K562 (cell line): Measurements from ENCODE around the gene GALP. TPM values are rescaled to one million over a fixed set of nuclear protein-coding genes. Genes with fewer than 3 reads are reported as not detected.
A peak's percentile ranks its signal among the peaks of the same experiment; 100 is the strongest.

Experiments
- MTF1 ChIP-seq: fragments of 250-450 bp; sonication (Bioruptor Pico); IDR thresholded peaks from 2 replicates; pipeline ENCODE4 v1.9.0; 2021; ENCODE audit warnings: moderate library complexity, mild to moderate bottlenecking, inconsistent platforms, borderline replicate concordance
- PHB ChIP-seq: fragments of 250-450 bp; sonication (Bioruptor Pico); IDR thresholded peaks from 2 replicates; pipeline ENCODE4 v1.5.0; 2021
- RCOR1 ChIP-seq, 2 experiments: IDR thresholded peaks; 2 replicates each; pipeline ENCODE4 v1.6.1; 2012; ENCODE audit warnings: low read depth in 2 of 2, low read length in 2 of 2, borderline replicate concordance in 1 of 2, improper control_type of control experiment in 1 of 2
- SLC30A9 ChIP-seq: fragments of 250-450 bp; sonication (Bioruptor Pico); IDR thresholded peaks from 2 replicates; pipeline ENCODE4 v1.8.0; 2022; ENCODE audit warnings: mild to moderate bottlenecking, moderate library complexity
- TAF1 ChIP-seq: IDR thresholded peaks from 2 replicates; pipeline ENCODE4 v1.6.1; 2011; ENCODE audit warnings: mild to moderate bottlenecking, low read length, moderate library complexity; ENCODE audit not compliant: insufficient read depth, control insufficient read depth, severe bottlenecking; ENCODE audit errors: extremely low read depth
- ZFP36 ChIP-seq: fragments of 150-350 bp; IDR thresholded peaks from 2 replicates; pipeline ENCODE4 v1.6.1; 2018; ENCODE audit warnings: low read length, low read depth; ENCODE audit not compliant: partially characterized antibody
- ZNF253 ChIP-seq: fragments of 250-450 bp; sonication (Bioruptor Pico); conservative IDR thresholded peaks from 2 replicates; pipeline ENCODE4 v1.6.1; 2021; ENCODE audit warnings: mild to moderate bottlenecking
- ZNF507 ChIP-seq: conservative IDR thresholded peaks from 2 replicates; pipeline ENCODE4 v1.6.1; 2017; ENCODE audit warnings: missing genetic modification characterization, missing compliant biosample characterization
- ZNF511 ChIP-seq: sonication (generic); formaldehyde crosslinking; IDR thresholded peaks from 2 replicates; pipeline ENCODE4 v1.8.0; 2022; ENCODE audit warnings: mild to moderate bottlenecking, missing genetic modification reagents
- ZNF668 ChIP-seq: fragments of 250-450 bp; sonication (Bioruptor Pico); IDR thresholded peaks from 2 replicates; pipeline ENCODE4 v1.8.0; 2022; ENCODE audit warnings: mild to moderate bottlenecking, inconsistent platforms
- polyA plus RNA-seq, 8 experiments: library from polyadenylated mRNA; depleted of rRNA in 4 of 8; stranded (reverse) in 5 of 8; unstranded in 3 of 8; fragments of >200 nt; fragmentation: Nextera tagmentation in 2 of 8; fragmentation: Illumina TruSeq in 1 of 8; extraction: Ambion mirVana in 2 of 8; extraction: Trizol in 1 of 8; gene quantifications; 2 replicates each; pipeline versions ENCODE4 v1.2.1 to v1.2.3, GENCODE V29; 2011 to 2014; ENCODE audit warnings: inconsistent platforms in 1 of 8, missing spikeins in 1 of 8
- total RNA-seq, 7 experiments: library from RNA; depleted of rRNA in 6 of 7; stranded (reverse); fragments of >200 nt in 6 of 7; fragmentation: Illumina TruSeq in 2 of 7; extraction: Trizol in 2 of 7; gene quantifications; 2 replicates each; pipeline versions ENCODE4 v1.2.1 to v1.2.3, GENCODE V29; 2011 to 2021; ENCODE audit warnings: low replicate concordance in 1 of 7
- TF ChIP-seq, protein P1 (sequence below), 2 experiments: fragments of 200-800 bp in 1 of 2; sonication (Bioruptor generic) in 1 of 2; sonication (generic) in 1 of 2; formaldehyde crosslinking in 1 of 2; IDR thresholded peaks in 1 of 2; conservative IDR thresholded peaks in 1 of 2; 2 replicates each; pipeline versions ENCODE4 v1.5.0 to v1.6.1; 2016 to 2020; ENCODE audit warnings: missing compliant biosample characterization in 1 of 2, missing genetic modification characterization in 1 of 2, missing genetic modification reagents in 1 of 2
- TF ChIP-seq, protein P2 (sequence below): fragments of 250-450 bp; sonication (Bioruptor Pico); IDR thresholded peaks from 2 replicates; pipeline ENCODE4 v1.8.0; 2021; ENCODE audit warnings: moderate library complexity, mild to moderate bottlenecking, inconsistent platforms

GALP gene
- total and polyA plus RNA-seq, 9 of the 15 experiments (the other 6 are each of a cell fraction or from before 2014, with no cell fraction given), result not detected

DNA sequence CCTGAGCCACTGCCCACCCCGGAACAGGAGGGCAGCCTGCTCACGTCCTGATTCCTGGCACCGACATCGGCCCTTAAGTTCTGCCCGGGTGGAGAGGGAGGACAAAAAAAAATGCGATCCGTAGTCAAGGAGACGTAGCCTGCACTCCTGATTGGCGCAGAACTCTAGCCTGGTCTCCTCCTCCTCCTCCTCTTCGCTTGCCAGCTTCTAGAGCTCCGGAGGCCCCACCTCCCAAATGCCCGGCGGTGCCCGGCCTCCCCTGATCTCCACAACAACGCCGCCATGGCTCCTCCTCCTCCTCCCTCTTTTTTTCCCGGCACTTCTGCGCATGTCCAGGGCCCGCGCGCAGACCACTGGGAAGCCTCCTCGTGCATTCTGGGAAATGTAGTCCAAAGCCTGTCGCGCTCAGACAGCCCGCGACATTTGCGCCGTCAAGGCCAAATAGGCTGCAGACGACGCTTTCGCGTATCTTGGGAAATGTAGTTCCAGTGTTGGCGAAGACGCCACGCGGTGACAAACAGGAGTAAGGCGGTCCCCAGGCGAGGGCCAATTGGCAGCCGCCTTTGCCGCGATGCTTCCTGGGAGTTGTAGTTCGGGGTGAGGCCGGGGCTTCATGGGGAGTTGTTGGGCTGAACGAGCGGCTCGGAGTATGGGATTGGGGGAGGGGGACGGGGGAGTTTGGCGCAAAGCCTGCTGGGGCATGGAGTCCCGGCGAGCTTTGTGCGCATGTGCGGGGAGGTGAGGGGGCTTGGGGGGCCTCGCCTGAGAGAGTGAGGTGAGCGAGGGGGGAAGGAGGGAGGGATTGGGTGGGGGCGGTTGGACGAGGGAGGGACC is 35.0 kb upstream of the GALP start, which contains the start of gene ZNF444 (continued):
- TF ChIP-seq ZNF253 (CRISPR knock-in tag) (no peak), ZNF668 (CRISPR knock-in tag) (no peak), ZFP36 (no peak), ZNF507 (no peak), PHB (no peak), ZNF511 (CRISPR knock-in tag) (0 out of 2 replicates have a peak, but pooled peaks have one; percentile 46), MTF1 (CRISPR knock-in tag) (no peak), RCOR1 (IDR thresholded peaks at IDR 0.05; ENCODE audit: borderline replicate concordance in 1 of 2, low read depth in 2 of 2, low read length in 2 of 2) (no peak), TAF1 (peak; percentile 73), SLC30A9 (CRISPR knock-in tag) (no peak)
- TF ChIP-seq, protein P1, sequence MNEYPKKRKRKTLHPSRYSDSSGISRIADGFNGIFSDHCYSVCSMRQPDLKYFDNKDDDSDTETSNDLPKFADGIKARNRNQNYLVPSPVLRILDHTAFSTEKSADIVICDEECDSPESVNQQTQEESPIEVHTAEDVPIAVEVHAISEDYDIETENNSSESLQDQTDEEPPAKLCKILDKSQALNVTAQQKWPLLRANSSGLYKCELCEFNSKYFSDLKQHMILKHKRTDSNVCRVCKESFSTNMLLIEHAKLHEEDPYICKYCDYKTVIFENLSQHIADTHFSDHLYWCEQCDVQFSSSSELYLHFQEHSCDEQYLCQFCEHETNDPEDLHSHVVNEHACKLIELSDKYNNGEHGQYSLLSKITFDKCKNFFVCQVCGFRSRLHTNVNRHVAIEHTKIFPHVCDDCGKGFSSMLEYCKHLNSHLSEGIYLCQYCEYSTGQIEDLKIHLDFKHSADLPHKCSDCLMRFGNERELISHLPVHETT (CRISPR knock-in tag; conservative IDR thresholded peaks at IDR 0.05 in 1 of 2, IDR thresholded peaks at IDR 0.05 in 1 of 2), result peak in 1 of 2 experiments; percentile 78; a peak in 2 of 4 replicates
- TF ChIP-seq, protein P2, sequence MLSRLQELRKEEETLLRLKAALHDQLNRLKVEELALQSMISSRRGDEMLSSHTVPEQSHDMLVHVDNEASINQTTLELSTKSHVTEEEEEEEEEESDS (CRISPR knock-in tag), result no peak
